ENCODE results near the gene CYSRT1.

The CYSRT1 gene

GRCh38 chr9:137272241-137273094 lies 47.5 kb downstream of the CYSRT1 start:
- no peak for DNase-seq (ENCODE audit: low read depth)

DNA sequence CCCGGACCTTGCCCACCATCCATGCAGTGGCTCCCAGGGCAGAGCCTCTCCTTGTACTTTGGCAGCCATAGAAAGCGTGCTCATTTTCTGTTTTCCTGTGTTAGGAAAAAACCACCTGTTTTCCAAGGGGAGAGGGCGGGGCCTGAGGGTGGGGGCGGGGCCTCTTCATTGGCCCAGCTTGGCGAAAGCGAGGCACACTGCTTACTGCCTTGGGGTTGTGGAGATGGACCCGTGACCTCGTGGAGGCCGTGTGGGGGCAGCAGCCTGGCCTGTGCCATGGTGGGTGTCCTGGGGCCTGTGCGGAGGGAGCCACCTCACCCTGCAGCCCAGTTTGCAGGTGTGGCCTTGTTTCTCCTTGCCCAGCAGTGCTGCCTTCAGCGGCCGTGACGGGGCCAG lies 48.1 kb downstream of the CYSRT1 start:
- no peak for DNase-seq (ENCODE audit: low read depth)

DNA sequence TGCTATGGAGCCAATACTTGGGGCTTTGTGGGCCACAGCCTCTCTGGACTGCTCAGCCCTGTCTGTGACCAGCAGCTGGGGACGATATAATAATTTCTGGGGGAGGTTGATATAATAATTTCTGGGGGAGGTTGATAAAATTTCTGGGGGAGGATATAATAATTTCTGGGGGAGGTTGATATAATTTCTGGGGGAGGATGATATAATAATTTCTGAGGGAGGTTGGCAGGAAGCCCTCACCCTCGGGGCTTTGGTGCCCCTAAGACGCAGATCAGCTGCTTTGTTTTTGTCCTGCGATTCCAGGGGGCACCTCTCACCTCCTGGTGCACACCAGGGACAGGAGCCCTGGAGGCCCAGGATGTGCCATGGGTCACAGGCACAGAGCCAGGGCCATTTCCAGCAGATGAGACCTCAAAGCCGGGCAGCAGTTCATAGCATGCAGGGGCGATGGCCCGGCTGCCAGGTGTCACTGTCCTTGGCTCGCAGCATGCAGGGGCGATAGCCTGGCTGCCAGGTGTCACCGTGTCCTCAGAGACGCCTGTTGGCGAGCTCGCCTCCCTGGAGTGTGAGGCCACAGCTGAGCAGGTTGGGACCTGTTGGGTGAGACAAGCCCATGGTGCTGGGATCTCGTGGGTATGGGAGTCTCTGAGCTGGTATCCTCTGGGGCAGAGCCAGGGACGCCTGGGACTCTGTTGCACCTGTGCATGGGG lies 48.8 kb downstream of the CYSRT1 start:
- DNase-seq (ENCODE audit: low read depth), result no peak

DNA sequence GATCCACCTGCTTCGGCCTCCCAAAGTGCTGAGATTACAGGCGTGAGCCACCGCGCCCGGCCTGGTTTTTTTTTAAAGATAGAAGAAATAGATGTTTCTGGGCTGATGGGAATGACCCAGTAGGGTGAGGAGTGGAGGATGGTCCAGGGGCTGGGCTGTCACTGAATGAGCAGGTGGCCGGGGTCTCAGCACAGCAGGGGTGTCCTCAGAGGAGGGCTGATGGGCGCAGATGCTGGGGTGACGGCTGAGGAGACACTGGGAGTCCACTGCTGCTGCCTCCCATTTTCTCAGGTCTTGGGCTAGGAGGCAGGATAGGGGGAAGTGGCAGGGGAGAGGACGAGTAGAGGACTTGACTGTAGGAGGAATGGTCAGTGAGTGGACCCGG lies 50.2 kb downstream of the CYSRT1 start:
- DNase-seq (ENCODE audit: low read depth), result no peak

All from HS-27A (cell line).